DND-41 (cell line): ENCODE results near the gene SERBP1.

Source experiments
- EZH2 ChIP-seq: IDR thresholded peaks from 3 replicates; pipeline ENCODE4 v1.6.1; 2012; ENCODE audit warnings: borderline replicate concordance, low read depth, mild to moderate bottlenecking, moderate library complexity, low read length, inconsistent platforms; ENCODE audit not compliant: severe bottlenecking
- TF ChIP-seq, protein P1 (sequence below): IDR thresholded peaks from 2 replicates; pipeline ENCODE4 v1.5.1; 2012; ENCODE audit warnings: borderline replicate concordance, low read length, moderate library complexity, mild to moderate bottlenecking; ENCODE audit not compliant: poor library complexity, severe bottlenecking; ENCODE audit errors: extremely low read depth

DNA sequence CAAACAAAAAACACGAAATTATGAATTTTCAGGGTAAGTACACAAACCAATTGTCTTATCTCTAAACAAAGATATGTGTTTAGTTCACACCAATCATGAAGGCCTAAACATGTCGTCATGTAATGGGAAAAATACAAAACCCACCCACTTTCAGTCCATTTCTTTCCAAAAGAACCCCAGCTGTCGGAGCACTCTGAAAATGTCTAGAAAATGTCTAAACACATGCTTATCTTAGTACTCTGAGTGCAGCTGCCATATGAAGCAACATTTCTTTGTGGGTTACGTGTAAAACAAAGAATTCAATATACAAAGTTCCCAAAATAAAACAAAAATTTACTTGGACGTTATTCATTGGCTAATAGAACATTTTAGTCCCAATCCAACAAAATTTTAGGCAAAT lies 22.7 kb downstream of the SERBP1 start:
- TF ChIP-seq, protein P1, sequence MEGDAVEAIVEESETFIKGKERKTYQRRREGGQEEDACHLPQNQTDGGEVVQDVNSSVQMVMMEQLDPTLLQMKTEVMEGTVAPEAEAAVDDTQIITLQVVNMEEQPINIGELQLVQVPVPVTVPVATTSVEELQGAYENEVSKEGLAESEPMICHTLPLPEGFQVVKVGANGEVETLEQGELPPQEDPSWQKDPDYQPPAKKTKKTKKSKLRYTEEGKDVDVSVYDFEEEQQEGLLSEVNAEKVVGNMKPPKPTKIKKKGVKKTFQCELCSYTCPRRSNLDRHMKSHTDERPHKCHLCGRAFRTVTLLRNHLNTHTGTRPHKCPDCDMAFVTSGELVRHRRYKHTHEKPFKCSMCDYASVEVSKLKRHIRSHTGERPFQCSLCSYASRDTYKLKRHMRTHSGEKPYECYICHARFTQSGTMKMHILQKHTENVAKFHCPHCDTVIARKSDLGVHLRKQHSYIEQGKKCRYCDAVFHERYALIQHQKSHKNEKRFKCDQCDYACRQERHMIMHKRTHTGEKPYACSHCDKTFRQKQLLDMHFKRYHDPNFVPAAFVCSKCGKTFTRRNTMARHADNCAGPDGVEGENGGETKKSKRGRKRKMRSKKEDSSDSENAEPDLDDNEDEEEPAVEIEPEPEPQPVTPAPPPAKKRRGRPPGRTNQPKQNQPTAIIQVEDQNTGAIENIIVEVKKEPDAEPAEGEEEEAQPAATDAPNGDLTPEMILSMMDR = no peak
- no peak for TF ChIP-seq EZH2
